ENCODE data around the gene ISG15. TPM values are rescaled to one million over a fixed set of nuclear protein-coding genes. Genes with fewer than 3 reads are reported as not detected.

Gene ISG15
- polyA plus RNA-seq, 1 of the 3 experiments (the other 2 are of a cell fraction), result 28.6 TPM

DNA sequence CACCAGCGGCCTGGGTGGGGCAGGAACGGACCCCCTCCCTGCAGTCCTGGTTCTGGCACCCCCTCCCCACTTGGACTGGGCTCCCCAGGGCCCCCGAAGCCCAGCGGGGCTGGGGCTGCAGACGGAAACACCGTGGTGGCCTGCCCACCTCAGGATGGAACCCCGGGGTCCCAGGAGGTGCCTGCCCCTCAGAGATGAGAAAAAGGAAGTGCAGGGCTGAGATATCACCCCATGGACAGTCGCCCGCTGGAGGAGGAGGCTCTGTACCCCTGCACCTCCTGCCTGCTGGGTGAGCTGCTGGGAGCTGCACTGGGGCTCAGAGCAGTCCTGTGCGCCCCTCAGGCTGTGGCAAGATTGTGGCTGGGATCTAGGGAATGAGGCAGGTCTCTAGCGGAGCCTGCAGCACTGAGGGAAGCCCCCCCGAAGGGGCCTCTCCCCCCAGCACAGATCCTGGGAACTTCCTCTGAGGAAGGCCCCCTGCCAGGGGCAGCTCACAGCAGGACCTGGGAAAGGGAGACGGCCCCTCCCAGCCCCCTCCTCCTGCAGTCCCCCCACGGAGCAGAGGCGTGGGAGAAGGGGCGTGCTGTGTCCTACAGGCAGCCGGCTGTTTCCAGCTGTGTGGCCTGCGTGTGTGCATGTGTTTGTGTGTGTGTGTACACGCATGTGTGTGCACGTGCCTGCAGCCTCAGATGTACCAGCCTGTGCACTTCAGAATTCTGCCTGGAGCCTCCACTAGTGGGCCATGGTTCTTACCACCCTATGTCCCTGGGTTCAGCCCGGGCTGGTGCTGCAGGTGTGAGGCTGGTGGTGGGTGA is 13.5 kb downstream of the ISG15 start:
- no peak overlapping the region for H3K4me3 ChIP-seq (ENCODE audit: low read depth in 2 of 2, low read length in 1 of 2)
- H4K20me1 ChIP-seq (ENCODE audit: insufficient read depth), result peaks cover 13% of the 10 kb centered on the region; the same call in 1 of the 2 replicates
- H3K9me3 ChIP-seq, result no peaks in the 10 kb centered on the region
- no peaks in the 10 kb centered on the region for H3K79me2 ChIP-seq (ENCODE audit: insufficient read depth)
- no peak overlapping the region for H3K27ac ChIP-seq (ENCODE audit: low read depth in 2 of 2, low read length in 1 of 2)
- WGBS (ENCODE audit: low lambda C conversion rate), result 95% methylated on average over 8 of the region's 21 CpGs
- CTCF ChIA-PET, result interaction anchor here (0.6 to 2.3 kb wide), 3 partner anchors 24 to 42 kb away, joined by 3 to 10 read pairs (median 8); no protein-coding TSS in a partner anchor
- H3K4me2 ChIP-seq, result no peak overlapping the region
- no peaks in the 10 kb centered on the region for H3F3A ChIP-seq (replicated peaks; ENCODE audit: insufficient read depth)
- POLR2A ChIA-PET, result no interaction called here
- no peak overlapping the region for H3K9ac ChIP-seq
- H3K4me1 ChIP-seq (ENCODE audit: control insufficient read depth in 1 of 2, insufficient read depth in 2 of 2, low read depth in 1 of 2, low read length in 1 of 2), result no peaks in the 10 kb centered on the region; a peak in 1 of 4 replicates
- H3K27me3 ChIP-seq (ENCODE audit: insufficient read depth), result no peaks in the 10 kb centered on the region
- TF ChIP-seq FOXM1 (IDR thresholded peaks at IDR 0.05; ENCODE audit: low read depth), result no peak
- no peak for TF ChIP-seq POLR2AphosphoS5 (IDR thresholded peaks at IDR 0.05; ENCODE audit: low read depth, low read length)
- TF ChIP-seq, protein P1, sequence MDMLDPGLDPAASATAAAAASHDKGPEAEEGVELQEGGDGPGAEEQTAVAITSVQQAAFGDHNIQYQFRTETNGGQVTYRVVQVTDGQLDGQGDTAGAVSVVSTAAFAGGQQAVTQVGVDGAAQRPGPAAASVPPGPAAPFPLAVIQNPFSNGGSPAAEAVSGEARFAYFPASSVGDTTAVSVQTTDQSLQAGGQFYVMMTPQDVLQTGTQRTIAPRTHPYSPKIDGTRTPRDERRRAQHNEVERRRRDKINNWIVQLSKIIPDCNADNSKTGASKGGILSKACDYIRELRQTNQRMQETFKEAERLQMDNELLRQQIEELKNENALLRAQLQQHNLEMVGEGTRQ (IDR thresholded peaks at IDR 0.05; ENCODE audit: borderline replicate concordance, low read depth, low read length), result no peak
- TF ChIP-seq YY1 (IDR thresholded peaks at IDR 0.05; ENCODE audit: low read depth), result no peak
- TF ChIP-seq EZH2phosphoT487 (IDR thresholded peaks at IDR 0.05; ENCODE audit: borderline replicate concordance, low read depth), result no peak
- TF ChIP-seq FOSL2 (IDR thresholded peaks at IDR 0.05; ENCODE audit: borderline replicate concordance, low read depth), result no peak
- no peak for TF ChIP-seq RXRA (IDR thresholded peaks at IDR 0.05; ENCODE audit: borderline replicate concordance, low read depth)
- TF ChIP-seq CHD2 (IDR thresholded peaks at IDR 0.05; ENCODE audit: low read length, partially characterized antibody), result no peak
- no peak for TF ChIP-seq RCOR1 (IDR thresholded peaks at IDR 0.05; ENCODE audit: low read length)
- TF ChIP-seq, protein P2, sequence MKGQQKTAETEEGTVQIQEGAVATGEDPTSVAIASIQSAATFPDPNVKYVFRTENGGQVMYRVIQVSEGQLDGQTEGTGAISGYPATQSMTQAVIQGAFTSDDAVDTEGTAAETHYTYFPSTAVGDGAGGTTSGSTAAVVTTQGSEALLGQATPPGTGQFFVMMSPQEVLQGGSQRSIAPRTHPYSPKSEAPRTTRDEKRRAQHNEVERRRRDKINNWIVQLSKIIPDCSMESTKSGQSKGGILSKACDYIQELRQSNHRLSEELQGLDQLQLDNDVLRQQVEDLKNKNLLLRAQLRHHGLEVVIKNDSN (IDR thresholded peaks at IDR 0.05; ENCODE audit: borderline replicate concordance, low read depth), result no peak
- no peak for TF ChIP-seq RAD21 (IDR thresholded peaks at IDR 0.05; ENCODE audit: low read length)
- no peak for TF ChIP-seq SMC3 (IDR thresholded peaks at IDR 0.05; ENCODE audit: low read depth, low read length)
- H3K36me3 ChIP-seq (replicated peaks in 1 of 2; ENCODE audit: control insufficient read depth in 1 of 2, insufficient read depth in 2 of 2, low read length in 1 of 2), result peaks cover 0 to 10% of the 10 kb centered on the region in 2 experiments
- DNase-seq, result no peak
- H3K9me2 ChIP-seq, result no peaks in the 10 kb centered on the region
- H2AFZ ChIP-seq (ENCODE audit: low read depth), result no peak overlapping the region

DNA sequence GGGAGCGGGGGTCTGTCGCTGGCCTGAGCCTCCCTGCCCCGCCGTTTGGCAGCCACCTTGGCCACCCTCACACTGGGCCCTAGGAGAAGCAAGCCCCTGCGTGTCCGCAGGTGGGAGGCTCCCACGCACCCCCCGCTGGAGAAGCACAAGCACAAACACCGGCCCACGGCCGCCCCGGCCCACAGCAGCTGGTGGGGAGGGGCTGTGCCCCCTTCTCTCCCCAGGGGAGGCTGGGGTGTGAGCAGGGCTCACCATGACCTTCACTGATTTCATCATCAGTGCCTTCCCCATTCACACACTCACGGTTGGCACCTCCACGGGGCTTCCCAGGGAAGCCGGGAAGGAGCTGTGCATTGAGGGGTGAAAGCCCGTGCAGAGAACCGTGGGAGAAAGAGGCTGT is 14.5 kb downstream of the ISG15 start:
- Histone ChIP-seq H3K79me2 (ENCODE audit: insufficient read depth) (no peaks in the 10 kb centered on the region), H3K9me3 (no peaks in the 10 kb centered on the region), H3K4me1 (ENCODE audit: control insufficient read depth in 1 of 2, insufficient read depth in 2 of 2, low read depth in 1 of 2, low read length in 1 of 2) (peaks cover 0 to 7% of the 10 kb centered on the region in 2 experiments; a peak in 1 of 4 replicates), H3K27me3 (ENCODE audit: insufficient read depth) (no peaks in the 10 kb centered on the region), H3K9ac (no peak overlapping the region), H2AFZ (ENCODE audit: low read depth) (no peak overlapping the region), H3K36me3 (replicated peaks in 1 of 2; ENCODE audit: control insufficient read depth in 1 of 2, insufficient read depth in 2 of 2, low read length in 1 of 2) (peaks cover 0 to 10% of the 10 kb centered on the region in 2 experiments), H3K27ac (ENCODE audit: low read depth in 2 of 2, low read length in 1 of 2) (no peak overlapping the region), H3F3A (replicated peaks; ENCODE audit: insufficient read depth) (no peaks in the 10 kb centered on the region), H3K9me2 (no peaks in the 10 kb centered on the region), H3K4me3 (ENCODE audit: low read depth in 2 of 2, low read length in 1 of 2) (no peak overlapping the region), H3K4me2 (no peak overlapping the region), H4K20me1 (ENCODE audit: insufficient read depth) (peaks cover 23% of the 10 kb centered on the region; the same call in 1 of the 2 replicates)
- WGBS (ENCODE audit: low lambda C conversion rate), result 85% methylated on average over 13 of the region's 17 CpGs
- POLR2A ChIA-PET, result no interaction called here
- no peak for DNase-seq
- CTCF ChIA-PET, result interaction anchor here (0.6 to 2.3 kb wide), 3 partner anchors 11 to 43 kb away, joined by 3 to 8 read pairs (median 3); no protein-coding TSS in a partner anchor
- no peak for TF ChIP-seq SIN3A (IDR thresholded peaks at IDR 0.05; ENCODE audit: borderline replicate concordance, low read depth, low read length)
- TF ChIP-seq MEF2A (IDR thresholded peaks at IDR 0.05; ENCODE audit: borderline replicate concordance, low read depth), result no peak
- TF ChIP-seq, protein P2 (IDR thresholded peaks at IDR 0.05; ENCODE audit: borderline replicate concordance, low read depth), result no peak
- no peak for TF ChIP-seq CHD2 (IDR thresholded peaks at IDR 0.05; ENCODE audit: low read length, partially characterized antibody)
- TF ChIP-seq GATA2 (CRISPR knock-in tag; IDR thresholded peaks at IDR 0.05), result no peak
- no peak for TF ChIP-seq RAD21 (IDR thresholded peaks at IDR 0.05; ENCODE audit: low read length)
- no peak for TF ChIP-seq RFX5 (IDR thresholded peaks at IDR 0.05; ENCODE audit: low read length)
- no peak for TF ChIP-seq GABPA (IDR thresholded peaks at IDR 0.05; ENCODE audit: low read depth)
- TF ChIP-seq TCF12 (IDR thresholded peaks at IDR 0.05), result no peak
- TF ChIP-seq MXI1 (IDR thresholded peaks at IDR 0.05; ENCODE audit: low read depth, low read length), result no peak
- TF ChIP-seq, protein P3, sequence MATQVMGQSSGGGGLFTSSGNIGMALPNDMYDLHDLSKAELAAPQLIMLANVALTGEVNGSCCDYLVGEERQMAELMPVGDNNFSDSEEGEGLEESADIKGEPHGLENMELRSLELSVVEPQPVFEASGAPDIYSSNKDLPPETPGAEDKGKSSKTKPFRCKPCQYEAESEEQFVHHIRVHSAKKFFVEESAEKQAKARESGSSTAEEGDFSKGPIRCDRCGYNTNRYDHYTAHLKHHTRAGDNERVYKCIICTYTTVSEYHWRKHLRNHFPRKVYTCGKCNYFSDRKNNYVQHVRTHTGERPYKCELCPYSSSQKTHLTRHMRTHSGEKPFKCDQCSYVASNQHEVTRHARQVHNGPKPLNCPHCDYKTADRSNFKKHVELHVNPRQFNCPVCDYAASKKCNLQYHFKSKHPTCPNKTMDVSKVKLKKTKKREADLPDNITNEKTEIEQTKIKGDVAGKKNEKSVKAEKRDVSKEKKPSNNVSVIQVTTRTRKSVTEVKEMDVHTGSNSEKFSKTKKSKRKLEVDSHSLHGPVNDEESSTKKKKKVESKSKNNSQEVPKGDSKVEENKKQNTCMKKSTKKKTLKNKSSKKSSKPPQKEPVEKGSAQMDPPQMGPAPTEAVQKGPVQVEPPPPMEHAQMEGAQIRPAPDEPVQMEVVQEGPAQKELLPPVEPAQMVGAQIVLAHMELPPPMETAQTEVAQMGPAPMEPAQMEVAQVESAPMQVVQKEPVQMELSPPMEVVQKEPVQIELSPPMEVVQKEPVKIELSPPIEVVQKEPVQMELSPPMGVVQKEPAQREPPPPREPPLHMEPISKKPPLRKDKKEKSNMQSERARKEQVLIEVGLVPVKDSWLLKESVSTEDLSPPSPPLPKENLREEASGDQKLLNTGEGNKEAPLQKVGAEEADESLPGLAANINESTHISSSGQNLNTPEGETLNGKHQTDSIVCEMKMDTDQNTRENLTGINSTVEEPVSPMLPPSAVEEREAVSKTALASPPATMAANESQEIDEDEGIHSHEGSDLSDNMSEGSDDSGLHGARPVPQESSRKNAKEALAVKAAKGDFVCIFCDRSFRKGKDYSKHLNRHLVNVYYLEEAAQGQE (IDR thresholded peaks at IDR 0.05; ENCODE audit: low read depth, low read length), result no peak
